ENCODE measurements around the gene SND1.

GRCh38 chr7:127608446-127608845 lies 43.5 kb upstream of the SND1 start:
- TF ChIP-seq POLR2A (IDR thresholded peaks at IDR 0.05), result no peak
- no peak for TF ChIP-seq CTCF (IDR thresholded peaks at IDR 0.05 in 8 of 11, conservative IDR thresholded peaks at IDR 0.05 in 3 of 11)
- TF ChIP-seq POLR2AphosphoS5 (IDR thresholded peaks at IDR 0.05), result no peak
